K562 (cell line): ENCODE measurements around the gene SLC39A7. TPM values are rescaled to one million over a fixed set of nuclear protein-coding genes. Genes with fewer than 3 reads are reported as not detected.

Experiments used
- ATAC-seq: fragments of 200-7000 bp; cut with Tn5 transposase; 3 replicates; pipeline ENCODE4 v1.9.1; 2020; ENCODE audit warnings: moderate library complexity
- BruUV-seq: library from RNA; stranded (reverse); fragments of 400-500 nt; replicated peaks from 2 replicates; lab custom pipeline; 2021; lab: Mats Ljungman, UMichigan
- CTCF ChIA-PET: fragments of 300-600 bp; formaldehyde crosslinking; extraction: SDS; loops from one replicate; lab custom pipeline; 2021; ENCODE audit warnings: low intra/inter-chr PET ratio; lab: Yijun Ruan, JAX
- POLR2A ChIA-PET: fragments of 300-600, 350-650 bp; sonication (Branson Sonifier 250); formaldehyde crosslinking; extraction: SDS; loops from one replicate; lab custom pipeline; 2021; ENCODE audit warnings: antibody characterized with exemption, inconsistent platforms; lab: Yijun Ruan, JAX
- DNase-seq, 4 experiments: peaks; one replicate each; pipeline versions ENCODE4 v3.0.0 to v3.0.0-alpha.2; 2011 to 2018; ENCODE audit warnings: low spot score in 3 of 4, mixed read lengths in 3 of 4; ENCODE audit errors: extremely low read depth in 1 of 4
- FAIRE-seq: peaks from 2 replicates; lab custom pipeline; 2011; peaks lifted over from hg19 to GRCh38; lab: Jason Lieb, UNC
- H2AFZ ChIP-seq: 2 replicates; pipeline ENCODE4 v1.6.0; 2011; ENCODE audit warnings: low read depth, low read length, control low read depth, inconsistent platforms
- H3K27ac ChIP-seq: fragments of 200-600 bp; 3 replicates; pipeline ENCODE4 v1.8.0; 2011; ENCODE audit warnings: low read depth, mild to moderate bottlenecking, control low read depth, inconsistent platforms, low read length, moderate library complexity, mixed read lengths; ENCODE audit errors: extremely low read depth
- H3K27me3 ChIP-seq, 2 experiments: fragments of 300-600 bp in 1 of 2; 2 replicates in 1 of 2; 3 replicates in 1 of 2; pipeline versions ENCODE4 v1.6.0 to v1.8.0; 2011; ENCODE audit warnings: inconsistent platforms in 2 of 2, low read length in 2 of 2, mild to moderate bottlenecking in 1 of 2, mixed read lengths in 1 of 2, moderate library complexity in 1 of 2; ENCODE audit not compliant: control insufficient read depth in 2 of 2, insufficient read depth in 2 of 2
- H3K36me3 ChIP-seq: fragments of 300-600 bp; 3 replicates; pipeline ENCODE4 v1.8.0; 2011; ENCODE audit warnings: mild to moderate bottlenecking, low read length, inconsistent platforms; ENCODE audit not compliant: control insufficient read depth, insufficient read depth
- H3K4me1 ChIP-seq, 2 experiments: fragments of 200-600 bp in 1 of 2; replicated peaks in 1 of 2; 2 replicates in 1 of 2; 3 replicates in 1 of 2; pipeline versions ENCODE4 v1.5.1 to v1.8.0; 2011; ENCODE audit warnings: inconsistent platforms in 2 of 2, low read length in 2 of 2, mild to moderate bottlenecking in 1 of 2, mixed read lengths in 1 of 2, moderate library complexity in 1 of 2; ENCODE audit not compliant: control insufficient read depth in 2 of 2, insufficient read depth in 2 of 2
- H3K4me2 ChIP-seq: 2 replicates; pipeline ENCODE4 v1.6.1; 2011; ENCODE audit warnings: low read length, control low read depth, inconsistent platforms, mixed read lengths; ENCODE audit not compliant: insufficient read depth
- H3K4me3 ChIP-seq: fragments of 200-600 bp; sonication (generic), shearing (Covaris generic); 2 replicates; pipeline ENCODE4 v1.5.1; 2016; ENCODE audit warnings: control low read depth, inconsistent platforms
- H3K79me2 ChIP-seq: fragments of 200-600 bp; 3 replicates; pipeline ENCODE4 v1.8.0; 2011; ENCODE audit warnings: low read length, inconsistent platforms; ENCODE audit not compliant: control insufficient read depth, insufficient read depth
- H3K9ac ChIP-seq, 2 experiments: 2 replicates each; pipeline versions ENCODE4 v1.6.0 to v1.6.1; 2011; ENCODE audit warnings: low read depth in 2 of 2, low read length in 2 of 2, control low read depth in 1 of 2, inconsistent platforms in 1 of 2, mild to moderate bottlenecking in 1 of 2, mixed read lengths in 1 of 2; ENCODE audit not compliant: insufficient read depth in 1 of 2
- H3K9me1 ChIP-seq: one replicate; pipeline ENCODE4 v1.6.0; 2011; ENCODE audit warnings: inconsistent platforms, mild to moderate bottlenecking, low read length, moderate library complexity; ENCODE audit not compliant: control insufficient read depth, insufficient read depth
- H3K9me3 ChIP-seq: replicated peaks from 2 replicates; pipeline ENCODE4 v1.5.1; 2011; ENCODE audit warnings: low read depth, low read length, inconsistent platforms; ENCODE audit not compliant: control insufficient read depth, insufficient read depth
- H4K20me1 ChIP-seq: replicated peaks from 2 replicates; pipeline ENCODE4 v1.6.1; 2011; ENCODE audit warnings: low read length, inconsistent platforms, mixed read lengths; ENCODE audit not compliant: control insufficient read depth, insufficient read depth
- FOXK1 ChIP-seq: sonication (generic); formaldehyde crosslinking; IDR thresholded peaks from 2 replicates; pipeline ENCODE4 v1.8.0; 2022; ENCODE audit warnings: missing genetic modification reagents, mild to moderate bottlenecking, borderline replicate concordance
- IRF2 ChIP-seq: sonication (generic); formaldehyde crosslinking; IDR thresholded peaks from 2 replicates; pipeline ENCODE4 v1.8.1; 2022; ENCODE audit warnings: mild to moderate bottlenecking, missing genetic modification reagents
- MAZ ChIP-seq, 2 experiments: fragments of 450-650 bp in 1 of 2; sonication (generic) in 1 of 2; formaldehyde crosslinking; IDR thresholded peaks in 1 of 2; conservative IDR thresholded peaks in 1 of 2; 2 replicates each; pipeline versions ENCODE4 v1.4.0 to v1.5.0; 2020; ENCODE audit warnings: mild to moderate bottlenecking in 1 of 2, missing genetic modification reagents in 1 of 2
- WGBS: fragments of 100-300 bp; shearing (Covaris generic); methylation state at CpG from one replicate; pipeline ENCODE4 v1.1.6; 2016; ENCODE audit warnings: low coverage, mixed read lengths; ENCODE audit not compliant: insufficient coverage; ENCODE audit errors: missing lambda C conversion rate; 5-methylcytosine and 5-hydroxymethylcytosine counted together
- in situ Hi-C: fragments of 300-500 bp; cut with MboI; formaldehyde crosslinking; loops from 4 replicates; pipeline ENCODE4 v1.15.0; 2018; ENCODE audit warnings: inconsistent platforms, mixed read lengths
- intact Hi-C: fragments of 100-400 bp; cut with micrococcal nuclease; formaldehyde crosslinking; loops from 2 replicates; pipeline ENCODE4 v1.14.2; 2022
- polyA plus RNA-seq, 8 experiments: library from polyadenylated mRNA; depleted of rRNA in 4 of 8; stranded (reverse) in 5 of 8; unstranded in 3 of 8; fragments of >200 nt; fragmentation: Nextera tagmentation in 2 of 8; fragmentation: Illumina TruSeq in 1 of 8; extraction: Ambion mirVana in 2 of 8; extraction: Trizol in 1 of 8; gene quantifications; 2 replicates each; pipeline versions ENCODE4 v1.2.1 to v1.2.3, GENCODE V29; 2011 to 2014; ENCODE audit warnings: inconsistent platforms in 1 of 8, missing spikeins in 1 of 8
- total RNA-seq, 7 experiments: library from RNA; depleted of rRNA in 6 of 7; stranded (reverse); fragments of >200 nt in 6 of 7; fragmentation: Illumina TruSeq in 2 of 7; extraction: Trizol in 2 of 7; gene quantifications; 2 replicates each; pipeline versions ENCODE4 v1.2.1 to v1.2.3, GENCODE V29; 2011 to 2021; ENCODE audit warnings: low replicate concordance in 1 of 7
- TF ChIP-seq, protein P1 (sequence below), 2 experiments: IDR thresholded peaks in 1 of 2; conservative IDR thresholded peaks in 1 of 2; 2 replicates each; pipeline ENCODE4 v1.6.1; 2016; ENCODE audit warnings: low read depth in 2 of 2, mild to moderate bottlenecking in 1 of 2, missing compliant biosample characterization in 1 of 2, missing genetic modification characterization in 1 of 2, moderate library complexity in 1 of 2
- TF ChIP-seq, protein P2 (sequence below), 2 experiments: IDR thresholded peaks; 2 replicates each; pipeline ENCODE4 v1.6.1; 2012; ENCODE audit warnings: improper control_type of control experiment in 2 of 2, low read depth in 2 of 2, low read length in 2 of 2, borderline replicate concordance in 1 of 2
- TF ChIP-seq, protein P3 (sequence below): fragments of 450-650 bp; IDR thresholded peaks from 2 replicates; pipeline ENCODE4 v1.6.1; 2018; ENCODE audit not compliant: partially characterized antibody

Gene SLC39A7
- total and polyA plus RNA-seq, 9 of the 15 experiments (the other 6 are each of a cell fraction or from before 2014, with no cell fraction given): 21.7 to 169 (median 121) TPM

DNA sequence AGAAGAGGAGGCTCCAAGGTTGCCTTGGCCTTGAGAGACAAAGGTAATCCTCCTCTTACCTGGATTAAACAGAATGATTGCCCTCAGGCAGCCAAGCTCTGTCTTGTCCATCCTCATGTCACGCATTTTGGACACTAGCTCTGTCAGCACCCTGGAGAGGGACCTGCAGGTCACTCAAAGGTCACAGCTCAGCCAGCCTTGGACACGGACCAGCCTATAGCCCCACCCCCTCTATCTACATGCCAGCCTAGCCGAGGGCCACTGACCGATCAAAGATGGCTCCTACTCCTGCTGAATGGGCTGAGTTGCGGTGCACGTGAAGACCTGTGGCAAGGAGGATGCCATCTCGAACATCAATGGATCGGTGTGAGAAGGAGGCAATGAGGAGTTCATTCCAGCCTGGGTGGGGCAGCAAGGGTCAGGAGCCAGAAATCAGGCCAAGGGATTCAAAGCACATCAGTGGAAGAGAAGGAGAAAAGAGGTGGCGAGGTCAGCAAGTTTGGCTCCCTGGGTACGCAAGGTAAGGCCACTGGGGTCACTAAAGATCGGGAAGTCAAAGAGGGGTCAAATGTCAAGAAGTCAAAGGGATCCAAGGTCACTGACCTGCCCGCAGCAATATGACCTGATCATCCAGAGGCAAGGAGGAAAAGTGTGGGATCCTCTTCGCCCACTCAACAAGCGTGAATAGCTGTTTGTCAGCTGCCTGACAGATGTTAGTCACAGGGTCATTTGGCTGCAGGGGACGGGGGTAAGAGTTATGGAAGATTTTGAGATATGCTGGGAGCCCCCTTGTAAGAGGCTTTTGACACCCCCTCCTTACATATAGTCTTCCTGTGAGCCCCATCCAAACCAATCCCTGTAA is 5.1 kb upstream of the SLC39A7 start (continued):
- TF ChIP-seq, protein P1, sequence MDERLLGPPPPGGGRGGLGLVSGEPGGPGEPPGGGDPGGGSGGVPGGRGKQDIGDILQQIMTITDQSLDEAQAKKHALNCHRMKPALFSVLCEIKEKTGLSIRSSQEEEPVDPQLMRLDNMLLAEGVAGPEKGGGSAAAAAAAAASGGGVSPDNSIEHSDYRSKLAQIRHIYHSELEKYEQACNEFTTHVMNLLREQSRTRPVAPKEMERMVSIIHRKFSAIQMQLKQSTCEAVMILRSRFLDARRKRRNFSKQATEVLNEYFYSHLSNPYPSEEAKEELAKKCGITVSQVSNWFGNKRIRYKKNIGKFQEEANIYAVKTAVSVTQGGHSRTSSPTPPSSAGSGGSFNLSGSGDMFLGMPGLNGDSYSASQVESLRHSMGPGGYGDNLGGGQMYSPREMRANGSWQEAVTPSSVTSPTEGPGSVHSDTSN (CRISPR knock-in tag; IDR thresholded peaks at IDR 0.05; ENCODE audit: low read depth): no peak
- TF ChIP-seq, protein P1 (tag; conservative IDR thresholded peaks at IDR 0.05; ENCODE audit: low read depth): no peak
- peak; percentile 12; the same call in 1 of the 2 replicates for TF ChIP-seq IRF2
- no peak for TF ChIP-seq FOXK1
- TF ChIP-seq, all 486 proteins: peak for 16

DNA sequence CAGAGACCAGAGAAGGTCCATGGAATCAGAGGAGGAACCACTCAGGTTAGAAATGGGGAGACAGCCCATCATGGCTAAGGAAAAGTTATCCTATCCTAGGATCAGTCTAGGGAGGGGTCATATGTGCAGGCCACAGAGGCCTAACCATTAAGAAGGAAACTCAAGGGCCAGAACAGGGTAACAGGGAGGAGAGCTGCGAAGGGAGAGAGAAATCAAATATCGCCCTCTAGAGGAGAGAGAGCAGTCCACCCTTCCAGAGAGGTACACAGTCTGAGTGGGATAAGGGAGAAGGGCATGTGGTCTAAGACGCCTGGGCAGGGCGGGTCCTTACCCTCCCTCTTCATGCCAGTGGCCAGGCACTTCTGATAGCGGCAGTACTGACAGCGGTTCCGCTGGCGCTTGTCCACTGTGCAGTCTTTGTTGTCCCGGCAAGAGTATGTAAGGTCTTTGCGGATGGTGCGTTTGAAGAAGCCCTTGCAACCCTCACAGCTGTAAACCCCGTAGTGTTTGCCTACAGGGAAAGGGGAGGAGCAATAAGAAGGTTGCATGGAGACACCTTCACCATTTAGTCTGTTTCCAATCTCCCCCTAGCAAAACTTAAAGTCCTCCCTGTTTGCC is 3.1 kb upstream of the SLC39A7 start:
- no peak overlapping the region for H3K27ac ChIP-seq
- TF ChIP-seq, protein P2, sequence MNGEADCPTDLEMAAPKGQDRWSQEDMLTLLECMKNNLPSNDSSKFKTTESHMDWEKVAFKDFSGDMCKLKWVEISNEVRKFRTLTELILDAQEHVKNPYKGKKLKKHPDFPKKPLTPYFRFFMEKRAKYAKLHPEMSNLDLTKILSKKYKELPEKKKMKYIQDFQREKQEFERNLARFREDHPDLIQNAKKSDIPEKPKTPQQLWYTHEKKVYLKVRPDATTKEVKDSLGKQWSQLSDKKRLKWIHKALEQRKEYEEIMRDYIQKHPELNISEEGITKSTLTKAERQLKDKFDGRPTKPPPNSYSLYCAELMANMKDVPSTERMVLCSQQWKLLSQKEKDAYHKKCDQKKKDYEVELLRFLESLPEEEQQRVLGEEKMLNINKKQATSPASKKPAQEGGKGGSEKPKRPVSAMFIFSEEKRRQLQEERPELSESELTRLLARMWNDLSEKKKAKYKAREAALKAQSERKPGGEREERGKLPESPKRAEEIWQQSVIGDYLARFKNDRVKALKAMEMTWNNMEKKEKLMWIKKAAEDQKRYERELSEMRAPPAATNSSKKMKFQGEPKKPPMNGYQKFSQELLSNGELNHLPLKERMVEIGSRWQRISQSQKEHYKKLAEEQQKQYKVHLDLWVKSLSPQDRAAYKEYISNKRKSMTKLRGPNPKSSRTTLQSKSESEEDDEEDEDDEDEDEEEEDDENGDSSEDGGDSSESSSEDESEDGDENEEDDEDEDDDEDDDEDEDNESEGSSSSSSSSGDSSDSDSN (IDR thresholded peaks at IDR 0.05; ENCODE audit: borderline replicate concordance in 1 of 2, low read depth in 2 of 2, low read length in 2 of 2): no peak
- TF ChIP-seq, protein P3, sequence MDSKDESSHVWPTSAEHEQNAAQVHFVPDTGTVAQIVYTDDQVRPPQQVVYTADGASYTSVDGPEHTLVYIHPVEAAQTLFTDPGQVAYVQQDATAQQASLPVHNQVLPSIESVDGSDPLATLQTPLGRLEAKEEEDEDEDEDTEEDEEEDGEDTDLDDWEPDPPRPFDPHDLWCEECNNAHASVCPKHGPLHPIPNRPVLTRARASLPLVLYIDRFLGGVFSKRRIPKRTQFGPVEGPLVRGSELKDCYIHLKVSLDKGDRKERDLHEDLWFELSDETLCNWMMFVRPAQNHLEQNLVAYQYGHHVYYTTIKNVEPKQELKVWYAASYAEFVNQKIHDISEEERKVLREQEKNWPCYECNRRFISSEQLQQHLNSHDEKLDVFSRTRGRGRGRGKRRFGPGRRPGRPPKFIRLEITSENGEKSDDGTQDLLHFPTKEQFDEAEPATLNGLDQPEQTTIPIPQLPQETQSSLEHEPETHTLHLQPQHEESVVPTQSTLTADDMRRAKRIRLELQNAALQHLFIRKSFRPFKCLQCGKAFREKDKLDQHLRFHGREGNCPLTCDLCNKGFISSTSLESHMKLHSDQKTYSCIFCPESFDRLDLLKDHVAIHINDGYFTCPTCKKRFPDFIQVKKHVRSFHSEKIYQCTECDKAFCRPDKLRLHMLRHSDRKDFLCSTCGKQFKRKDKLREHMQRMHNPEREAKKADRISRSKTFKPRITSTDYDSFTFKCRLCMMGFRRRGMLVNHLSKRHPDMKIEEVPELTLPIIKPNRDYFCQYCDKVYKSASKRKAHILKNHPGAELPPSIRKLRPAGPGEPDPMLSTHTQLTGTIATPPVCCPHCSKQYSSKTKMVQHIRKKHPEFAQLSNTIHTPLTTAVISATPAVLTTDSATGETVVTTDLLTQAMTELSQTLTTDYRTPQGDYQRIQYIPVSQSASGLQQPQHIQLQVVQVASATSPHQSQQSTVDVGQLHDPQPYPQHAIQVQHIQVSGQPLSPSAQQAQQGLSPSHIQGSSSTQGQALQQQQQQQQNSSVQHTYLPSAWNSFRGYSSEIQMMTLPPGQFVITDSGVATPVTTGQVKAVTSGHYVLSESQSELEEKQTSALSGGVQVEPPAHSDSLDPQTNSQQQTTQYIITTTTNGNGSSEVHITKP: peak; percentile 44
- peak in 1 of 2 experiments; percentile 28; a peak in 1 of 4 replicates for TF ChIP-seq MAZ (CRISPR knock-in tag; conservative IDR thresholded peaks at IDR 0.05 in 1 of 2, IDR thresholded peaks at IDR 0.05 in 1 of 2)

More for the DNA sequence above, 3.1 kb upstream of the SLC39A7 start:
- Histone ChIP-seq H3K27me3 (0 out of 5 replicates have a peak, but pooled peaks cover 0 to 1% of the 10 kb centered on the region in 2 experiments), H4K20me1 (peaks cover 16% of the 10 kb centered on the region), H3K4me3 (no peak overlapping the region), H3K9ac (peak overlapping the region in 1 of 2 experiments; percentile 31; a peak in 1 of 4 replicates), H3K9me3 (no peaks in the 10 kb centered on the region), H3K4me1 (peaks cover 26 to 34% of the 10 kb centered on the region in 2 experiments; a peak in 4 of 5 replicates), H3K79me2 (peaks cover 46% of the 10 kb centered on the region), H3K9me1 (peaks cover 7% of the 10 kb centered on the region), H3K36me3 (peaks cover 49% of the 10 kb centered on the region; the same call in 2 of the 3 replicates), H2AFZ (0 out of 2 replicates have a peak overlapping the region, but pooled peaks have one; percentile 29), H3K4me2 (peak overlapping the region; percentile 9; the same call in 1 of the 2 replicates)
- intact Hi-C loops (loop anchor here (2.0 kb wide), 1 partner anchor 37 kb away; no protein-coding TSS in a partner anchor), in situ Hi-C loops (no loop called here)
- no TSS peak for BruUV-seq
- ATAC-seq (peak; percentile 73), FAIRE-seq (peak; percentile 87), DNase-seq (peak; percentile 70 to 80 (median 76))
- WGBS: 38% methylated on average over 12 of the region's 12 CpGs
- ChIA-PET CTCF (interaction anchor here (0.8 to 1.3 kb wide), 2 partner anchors 23 to 36 kb away, joined by 3 to 5 read pairs; no protein-coding TSS in a partner anchor), POLR2A (interaction anchor here (0.6 to 1.7 kb wide), 8 partner anchors 11 to 225 kb away, joined by 3 to 8 read pairs (median 3); partner anchors contain the start of gene RING1)
